AG10803 (cell line): Measurements from ENCODE around the gene DPH1.

Experiments
- DNase-seq: peaks from one replicate; pipeline ENCODE4 v3.0.0; 2010; ENCODE audit warnings: low read depth
- H3K4me3 ChIP-seq: 2 replicates; pipeline ENCODE4 v1.5.1; 2011; ENCODE audit warnings: mild to moderate bottlenecking, low read length, control low read depth
- TF ChIP-seq, protein P1 (sequence below): conservative IDR thresholded peaks from 2 replicates; pipeline ENCODE4 v1.5.1; 2011; ENCODE audit warnings: mild to moderate bottlenecking, low read length, control low read depth, inconsistent platforms

Gene DPH1

DNA sequence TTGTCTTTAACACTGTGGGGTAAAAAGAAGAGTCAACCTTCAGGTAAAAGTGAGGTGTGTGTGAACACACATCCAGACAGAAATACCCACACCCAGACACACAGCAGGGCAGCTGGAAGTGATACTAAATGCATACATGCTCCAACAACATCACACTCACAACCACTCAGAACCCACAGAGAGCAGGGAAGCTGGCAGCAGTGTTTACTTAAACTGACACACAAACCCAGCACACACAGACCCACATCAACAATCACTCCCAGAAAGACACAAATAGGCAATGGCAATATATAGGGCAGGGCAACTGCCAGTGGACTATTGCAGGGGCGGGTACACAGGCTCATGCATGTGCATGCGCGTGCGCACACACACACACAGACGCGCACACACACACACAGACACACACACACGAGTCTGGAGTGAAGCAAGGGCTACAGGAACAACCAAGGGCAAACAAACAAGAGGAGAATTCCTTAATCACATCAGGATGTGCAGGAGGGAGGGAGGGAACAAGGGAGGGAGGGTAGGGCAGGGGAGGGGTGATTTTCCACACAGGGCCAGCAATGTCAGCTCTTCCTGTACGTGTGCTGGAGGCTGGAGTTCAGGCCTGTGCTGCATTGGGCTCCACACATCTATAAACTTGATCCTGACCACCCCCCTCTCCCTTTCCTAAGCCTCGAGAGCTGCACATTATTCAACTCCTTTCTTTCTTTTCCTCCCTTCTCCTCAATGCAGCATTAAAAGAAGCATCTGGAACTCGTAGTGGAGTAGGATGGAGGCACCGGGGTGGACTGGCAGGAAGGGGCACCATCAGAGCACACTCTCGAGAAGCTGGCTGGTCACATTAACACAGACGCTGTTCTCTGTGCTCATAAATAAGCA lies 55.1 kb downstream of the DPH1 start:
- no peak overlapping the region for H3K4me3 ChIP-seq
- DNase-seq: peak; percentile 97
- TF ChIP-seq, protein P1, sequence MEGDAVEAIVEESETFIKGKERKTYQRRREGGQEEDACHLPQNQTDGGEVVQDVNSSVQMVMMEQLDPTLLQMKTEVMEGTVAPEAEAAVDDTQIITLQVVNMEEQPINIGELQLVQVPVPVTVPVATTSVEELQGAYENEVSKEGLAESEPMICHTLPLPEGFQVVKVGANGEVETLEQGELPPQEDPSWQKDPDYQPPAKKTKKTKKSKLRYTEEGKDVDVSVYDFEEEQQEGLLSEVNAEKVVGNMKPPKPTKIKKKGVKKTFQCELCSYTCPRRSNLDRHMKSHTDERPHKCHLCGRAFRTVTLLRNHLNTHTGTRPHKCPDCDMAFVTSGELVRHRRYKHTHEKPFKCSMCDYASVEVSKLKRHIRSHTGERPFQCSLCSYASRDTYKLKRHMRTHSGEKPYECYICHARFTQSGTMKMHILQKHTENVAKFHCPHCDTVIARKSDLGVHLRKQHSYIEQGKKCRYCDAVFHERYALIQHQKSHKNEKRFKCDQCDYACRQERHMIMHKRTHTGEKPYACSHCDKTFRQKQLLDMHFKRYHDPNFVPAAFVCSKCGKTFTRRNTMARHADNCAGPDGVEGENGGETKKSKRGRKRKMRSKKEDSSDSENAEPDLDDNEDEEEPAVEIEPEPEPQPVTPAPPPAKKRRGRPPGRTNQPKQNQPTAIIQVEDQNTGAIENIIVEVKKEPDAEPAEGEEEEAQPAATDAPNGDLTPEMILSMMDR: no peak

DNA sequence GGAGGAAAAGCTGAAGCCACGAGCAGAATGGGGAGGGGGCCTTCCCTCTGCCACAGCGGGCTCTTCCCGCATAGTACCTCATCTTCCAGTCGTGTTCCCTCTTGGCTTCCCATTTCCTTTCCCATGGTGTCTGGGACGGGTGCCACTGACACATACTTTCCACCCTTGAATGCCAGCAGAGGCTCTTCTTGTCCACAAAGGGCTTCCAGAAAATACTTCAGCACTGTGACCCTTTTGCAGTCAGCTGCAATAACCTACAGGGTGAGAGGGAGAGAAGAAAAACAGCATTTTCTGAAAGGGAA lies 55.6 kb downstream of the DPH1 start:
- DNase-seq: peak; percentile 80
- TF ChIP-seq, protein P1: no peak
- no peak overlapping the region for H3K4me3 ChIP-seq

DNA sequence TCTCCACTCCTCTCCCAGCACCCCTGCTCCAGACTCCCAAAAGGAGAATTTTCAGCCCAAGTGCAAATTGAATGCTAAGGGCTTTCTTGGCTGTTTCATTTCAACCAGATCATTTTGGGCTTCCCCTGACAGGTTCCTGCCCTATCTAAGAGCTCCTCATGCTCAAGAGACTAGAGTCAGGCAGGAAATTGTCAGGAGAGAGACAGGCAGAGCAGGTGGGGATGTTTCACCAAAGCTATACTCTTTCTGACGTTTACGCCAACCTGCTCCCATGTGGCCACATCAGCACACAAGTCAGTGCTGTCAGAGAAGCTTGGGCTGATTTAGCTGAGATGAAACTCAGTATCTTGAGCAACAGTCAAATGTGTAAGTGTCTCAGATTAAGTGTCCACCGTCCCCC lies 56.4 kb downstream of the DPH1 start:
- DNase-seq: no peak
- TF ChIP-seq, protein P1: no peak
- no peak overlapping the region for H3K4me3 ChIP-seq

DNA sequence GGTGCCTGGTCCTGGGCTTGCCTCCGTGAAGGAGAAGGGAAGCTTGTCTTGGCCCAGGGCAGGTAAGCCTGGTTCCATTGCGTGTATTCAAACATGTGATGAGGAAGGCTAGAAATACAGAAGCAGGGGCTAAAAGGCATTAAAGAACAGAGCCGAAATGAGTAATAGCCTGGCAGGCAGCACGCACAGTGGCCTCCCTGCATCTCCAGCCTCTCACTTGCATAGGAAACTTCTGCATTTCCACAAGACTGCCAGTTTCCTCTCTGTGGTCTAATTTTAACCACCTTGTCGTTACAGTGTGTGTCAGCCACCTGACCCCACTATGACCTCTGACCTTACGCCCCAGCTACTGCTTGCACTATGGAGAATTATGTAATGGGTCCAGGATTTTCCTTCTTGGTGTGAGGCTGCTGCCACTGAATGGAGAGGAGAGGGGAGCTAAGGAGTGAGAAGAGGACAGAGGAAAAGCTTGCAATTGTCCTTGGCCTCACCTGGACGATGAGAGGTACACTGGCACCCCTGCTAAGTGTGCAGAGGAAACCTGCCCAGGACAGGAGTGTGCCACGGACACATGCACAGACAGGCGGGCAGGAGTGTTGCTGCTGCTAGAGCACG lies 57.8 kb downstream of the DPH1 start:
- no peak overlapping the region for H3K4me3 ChIP-seq
- TF ChIP-seq, protein P1: no peak
- DNase-seq: no peak

DNA sequence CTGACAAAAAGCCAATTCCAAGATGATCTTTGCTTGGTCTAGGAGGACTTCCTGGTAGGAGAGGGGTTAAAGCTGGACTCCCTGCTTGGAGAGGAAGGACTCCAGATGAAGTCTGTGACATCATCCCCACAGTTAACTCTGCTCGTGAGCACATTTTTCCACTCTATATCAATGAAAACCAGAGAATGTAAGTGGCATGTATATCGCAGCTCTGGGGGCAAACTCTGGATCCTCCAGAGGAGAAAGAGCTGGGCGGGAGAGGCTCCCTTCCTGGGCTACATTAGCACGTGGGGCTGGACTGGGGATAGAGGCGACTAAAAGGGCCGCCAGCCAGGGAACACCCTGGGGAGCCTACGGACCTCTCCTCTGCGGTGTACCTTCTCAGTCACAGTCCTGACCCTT lies 59.1 kb downstream of the DPH1 start:
- peak overlapping the region; percentile 58 for H3K4me3 ChIP-seq
- TF ChIP-seq, protein P1: no peak
- peak; percentile 58 for DNase-seq

DNA sequence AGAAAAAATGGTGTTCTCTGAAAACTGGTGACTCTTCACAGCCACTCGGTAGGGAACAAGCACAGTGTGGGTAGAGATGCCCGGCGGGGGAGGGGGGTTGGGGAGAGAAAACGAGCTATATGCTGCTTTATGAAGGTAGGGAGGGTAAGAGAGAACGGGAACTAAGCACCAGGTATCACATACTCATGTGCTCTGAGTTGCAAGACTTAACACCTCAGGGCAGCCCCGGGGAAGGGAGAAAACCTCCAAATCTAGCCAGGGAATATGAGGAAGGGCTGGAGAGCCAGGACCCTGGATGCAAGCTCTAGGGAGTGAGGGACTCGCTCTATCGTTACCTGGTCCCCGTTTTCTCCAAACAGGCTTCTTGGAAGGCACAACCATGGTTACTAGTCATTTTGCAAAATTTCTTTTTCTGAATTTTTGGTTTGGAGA lies 60.3 kb downstream of the DPH1 start:
- TF ChIP-seq, protein P1: no peak
- H3K4me3 ChIP-seq: peak overlapping the region; percentile 58; the same call in 1 of the 2 replicates
- DNase-seq: no peak
